ENCODE data around the gene TMEM225.
"Not testable (repeated sequence)": the region's sequence is repeated elsewhere in the genome, so short reads cannot be mapped to it uniquely, and the experiment has no call there.

The TMEM225 gene

DNA sequence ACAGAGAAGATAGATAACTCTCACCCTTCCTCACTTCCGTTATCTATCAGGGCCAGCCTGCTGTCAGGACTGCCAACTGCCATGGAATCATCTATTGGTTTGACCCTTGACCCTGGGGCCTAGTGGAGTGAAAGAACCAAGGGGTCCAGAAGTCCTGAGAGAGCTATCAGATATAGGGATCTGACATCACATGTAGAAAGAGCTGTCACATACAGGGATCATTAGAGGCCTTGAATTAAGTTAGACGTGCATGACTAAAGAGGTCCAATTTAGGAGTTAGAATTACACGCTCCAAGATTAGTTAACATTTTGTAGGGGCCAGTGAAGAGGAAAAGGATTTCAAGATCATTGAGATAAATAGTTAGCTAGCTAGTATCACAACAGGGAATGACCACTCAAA, at the start of gene TMEM225:
Gene TMEM225 (minus strand): TSS at position 101 of the 400 bp plus-strand sequence. CDS start 245 bp downstream, outside the sequence.
- DNase-seq: no peak

- DNase-seq: no peak
These were observed 38.6 kb upstream of the TMEM225 start for GRCh38 chr11:123924027-123924426.

DNA sequence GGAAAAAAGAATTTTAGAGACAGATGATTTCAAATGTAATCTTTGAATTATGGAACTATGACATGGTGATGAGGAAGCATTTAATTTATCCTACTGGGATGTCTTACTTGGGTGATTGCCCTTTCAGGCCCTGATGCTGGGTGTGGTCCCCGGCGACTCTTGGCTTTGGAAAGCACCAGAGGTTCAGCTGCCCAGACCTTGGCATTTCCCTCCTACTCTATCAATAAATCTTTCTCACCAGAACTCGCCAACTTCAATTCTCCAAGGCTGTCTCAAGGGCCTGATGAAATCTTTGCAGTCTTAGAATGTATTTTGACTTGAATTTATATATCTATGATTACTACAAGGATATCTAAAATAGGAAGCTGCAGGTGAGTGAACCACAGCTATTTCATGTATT, 35.5 kb upstream of the TMEM225 start:
- no peak for DNase-seq

GRCh38 chr11:123905826-123906225, 20.4 kb upstream of the TMEM225 start:
- no peak for DNase-seq

DNA sequence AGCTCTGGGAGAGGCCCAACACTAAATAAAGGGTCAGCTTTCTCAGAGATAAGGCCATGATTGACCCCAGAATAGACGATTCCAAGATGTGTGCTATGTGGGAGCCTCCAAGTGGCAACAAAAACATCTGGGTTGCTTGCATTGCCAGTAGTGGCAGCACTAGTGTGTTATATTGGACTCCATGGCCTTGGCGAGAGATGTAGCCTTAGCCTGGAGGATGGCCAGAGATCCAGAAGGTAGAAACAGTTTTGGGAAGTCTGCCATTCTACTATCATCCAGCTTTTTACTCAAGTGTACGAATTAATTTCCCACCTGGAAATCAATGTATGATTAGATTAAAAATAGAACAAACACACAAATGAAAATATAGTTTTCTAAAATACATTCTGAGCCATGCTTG, 19.5 kb upstream of the TMEM225 start:
- DNase-seq: no peak

- DNase-seq: no peak
These were observed 18.5 kb upstream of the TMEM225 start for GRCh38 chr11:123903932-123904331.

GRCh38 chr11:123901867-123902266, 16.4 kb upstream of the TMEM225 start, which contains the start of gene OR8D4:
OR8D4 (plus strand) TSS chr11:123902167; CDS start chr11:123906432, 4,265 bp downstream.
- no peak for DNase-seq

DNA sequence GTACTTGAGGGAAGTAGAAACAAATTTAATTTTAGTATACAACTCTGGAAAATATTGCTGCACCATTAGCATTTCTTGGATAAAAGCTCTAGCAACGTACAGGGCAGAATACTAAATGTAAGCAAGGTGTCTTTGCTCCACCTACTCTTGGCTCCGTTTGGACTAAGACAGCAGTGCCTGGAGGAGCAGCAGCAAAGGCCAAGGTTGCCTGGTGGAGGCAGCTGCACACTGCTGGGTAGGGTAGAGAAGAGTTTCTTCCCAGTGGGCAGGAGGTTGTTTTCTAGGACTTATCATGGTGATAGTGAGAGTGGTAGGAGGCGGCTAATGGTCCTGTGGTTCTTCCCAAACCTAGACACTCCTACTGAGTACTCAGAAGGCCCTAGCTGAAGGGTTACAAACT, 14.3 kb upstream of the TMEM225 start:
- no peak for DNase-seq

DNA sequence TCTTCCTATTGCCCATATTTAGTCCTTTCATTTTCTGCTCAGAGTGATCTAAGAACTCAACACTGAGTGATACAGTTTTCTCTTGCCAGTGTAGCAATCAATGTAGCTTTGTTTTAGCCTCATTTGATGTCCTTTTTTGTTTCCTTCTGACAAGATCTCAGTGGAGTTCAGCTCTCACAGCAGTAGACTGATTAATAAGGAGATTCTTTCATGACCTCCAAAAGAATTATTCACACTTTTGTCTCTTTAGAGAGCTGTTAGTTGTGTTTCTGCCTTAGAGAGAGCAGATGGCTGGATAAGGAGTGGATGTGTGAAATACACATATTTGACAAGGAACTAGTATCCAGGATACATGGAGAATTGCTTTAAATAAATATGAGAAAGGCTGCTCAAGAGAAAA, 6.6 kb upstream of the TMEM225 start:
- no peak for DNase-seq

DNA sequence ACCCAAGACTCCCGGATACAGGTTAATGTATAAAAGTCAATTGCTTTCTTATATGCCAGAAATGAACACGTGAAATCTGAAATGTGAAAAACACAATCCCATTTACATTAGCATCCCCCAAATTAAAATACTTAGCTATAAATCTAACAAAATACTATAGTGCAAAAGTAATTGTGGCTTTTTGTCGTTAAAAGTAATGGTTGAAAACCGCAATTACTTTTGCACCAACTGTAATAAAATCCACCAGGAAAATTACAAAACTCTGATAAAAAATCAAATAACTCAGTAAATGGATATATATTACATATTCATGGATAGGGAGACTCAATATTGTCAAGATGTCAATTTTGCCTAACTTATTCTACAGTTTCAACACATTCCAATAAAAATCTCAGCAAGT, 4.6 kb downstream of the TMEM225 start:
- no peak for DNase-seq

- not testable (repeated sequence) for DNase-seq
These were observed 17.7 kb downstream of the TMEM225 start for GRCh38 chr11:123867795-123868194.

DNA sequence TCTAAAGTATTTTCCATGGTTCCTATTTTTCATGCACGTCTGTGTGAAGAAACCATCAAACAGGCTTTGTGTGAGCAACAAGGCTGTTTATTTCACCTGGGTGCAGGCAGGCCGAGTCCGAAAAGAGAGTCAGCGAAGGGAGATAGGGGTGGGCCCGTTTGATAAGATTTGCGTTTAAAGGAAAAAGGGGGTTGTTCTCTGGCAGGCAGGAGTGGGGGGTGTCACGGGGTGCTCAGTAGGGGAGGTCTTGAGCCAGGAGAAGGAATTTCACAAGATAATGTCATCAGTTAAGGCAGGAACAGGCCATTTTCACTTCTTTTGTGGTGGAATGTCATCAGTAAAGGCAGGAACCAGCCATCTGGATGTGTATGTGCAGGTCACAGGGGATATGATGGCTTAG, 20.2 kb downstream of the TMEM225 start:
- not testable (repeated sequence) for DNase-seq

- DNase-seq: no peak
These were observed 25.7 kb downstream of the TMEM225 start for GRCh38 chr11:123859731-123860130.

- DNase-seq: no peak
These were observed 29.0 kb downstream of the TMEM225 start for GRCh38 chr11:123856444-123856843.

- no peak for DNase-seq
These were observed 32.4 kb downstream of the TMEM225 start for GRCh38 chr11:123853038-123853437.

DNA sequence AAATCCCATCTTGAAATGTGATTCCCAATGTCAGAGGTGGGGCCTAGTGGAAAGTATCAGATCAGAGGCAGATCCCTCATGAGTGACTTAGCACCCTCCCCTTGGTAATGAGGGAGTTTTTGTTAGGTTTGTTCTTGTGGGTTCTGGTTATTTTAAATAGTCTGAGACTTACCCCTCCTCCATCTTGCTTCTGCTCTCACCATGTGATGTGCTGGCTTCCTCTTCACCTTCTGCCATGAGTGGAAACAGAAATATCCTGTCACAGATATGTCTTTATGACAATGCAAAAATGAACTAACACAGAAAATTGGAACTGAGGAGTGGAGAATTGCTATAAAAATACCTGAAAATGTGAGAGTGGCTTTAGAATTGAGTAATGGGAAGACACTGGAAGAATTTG, 33.1 kb downstream of the TMEM225 start:
- no peak for DNase-seq

- no peak for DNase-seq
These were observed 34.4 kb downstream of the TMEM225 start for GRCh38 chr11:123851110-123851509.

DNA sequence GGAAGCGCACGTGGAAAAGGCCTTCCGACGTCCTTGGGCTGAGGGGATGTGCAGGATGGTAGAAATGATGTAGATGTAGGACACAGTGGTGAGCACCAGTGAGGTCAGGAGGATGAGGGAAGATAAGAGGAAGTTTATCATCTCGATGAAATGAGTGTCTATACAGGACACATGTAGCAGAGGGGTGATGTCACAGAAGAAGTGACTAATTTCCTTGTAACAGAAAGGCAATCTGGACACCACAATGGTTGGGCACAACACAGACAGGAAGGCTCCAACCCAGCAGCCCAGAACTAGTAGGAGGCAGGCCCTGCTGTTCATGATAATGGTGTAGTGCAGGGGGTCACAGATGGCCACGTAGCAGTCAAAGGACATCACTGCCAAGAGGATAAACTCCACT, 44.3 kb downstream of the TMEM225 start:
- no peak for DNase-seq

- DNase-seq: no peak
These were observed 46.3 kb downstream of the TMEM225 start for GRCh38 chr11:123839131-123839530.

GRCh38 chr11:123838659-123839058, 46.8 kb downstream of the TMEM225 start:
- no peak for DNase-seq

DNA sequence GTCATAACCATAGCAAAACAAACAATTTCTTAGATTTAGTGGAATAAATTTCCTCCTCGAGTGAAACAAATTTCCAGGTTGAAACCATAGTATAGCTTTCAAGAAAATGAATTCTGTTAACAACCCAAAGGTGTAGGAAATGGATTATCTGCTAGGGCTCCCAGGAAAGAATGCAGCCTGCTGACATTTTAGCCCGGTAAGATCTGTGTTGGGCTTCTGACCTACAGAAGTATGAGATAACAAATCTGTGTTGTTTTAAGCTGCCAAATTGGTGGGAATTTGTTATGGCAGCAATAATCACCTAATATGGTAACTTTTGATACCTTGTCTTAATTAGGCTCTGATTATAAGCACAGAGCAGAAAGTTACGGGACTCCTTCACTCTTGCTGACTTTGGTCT, 47.3 kb downstream of the TMEM225 start:
- DNase-seq: no peak

DNA sequence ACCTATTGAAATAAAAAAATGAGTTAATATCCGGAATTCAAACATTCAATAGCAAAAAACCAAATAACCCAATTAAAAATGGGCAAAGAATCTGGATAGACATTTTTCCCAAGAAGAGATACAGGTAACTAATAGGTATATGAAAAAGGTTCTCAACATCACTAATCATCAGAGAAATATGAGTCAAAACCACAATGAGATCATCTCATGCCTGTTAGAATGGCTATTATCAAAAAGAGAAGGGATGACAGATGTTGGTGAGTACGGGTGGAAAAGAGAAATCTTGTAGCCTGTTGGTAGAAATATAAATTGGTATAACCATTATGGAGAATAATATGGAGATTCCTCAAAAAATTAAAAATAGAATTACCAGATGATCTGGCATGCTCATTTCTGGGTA, 52.4 kb downstream of the TMEM225 start:
- DNase-seq: no peak

Measured in activated effector memory CD4-positive, alpha-beta T cell treated with Interleukin-2 at 50 U/mL for 16 hours (primary cell).